H1 (cell line): ENCODE data around the gene IQGAP1. TPM values are rescaled to one million over a fixed set of nuclear protein-coding genes. Genes with fewer than 3 reads are reported as not detected.

Experiments
- CTCF ChIA-PET: fragments of 300-600 bp; sonication (Branson Sonifier 250); formaldehyde crosslinking; loops from one replicate; lab custom pipeline; 2021; ENCODE audit not compliant: partially characterized antibody; lab: Charles Lee
- POLR2A ChIA-PET: fragments of 300-600 bp; sonication (Branson Sonifier 250); formaldehyde crosslinking; loops from one replicate; lab custom pipeline; 2021; ENCODE audit warnings: inconsistent platforms; ENCODE audit not compliant: partially characterized antibody; lab: Charles Lee
- DNase-seq, 2 experiments: peaks; one replicate each; pipeline versions ENCODE4 v3.0.0 to v3.0.0-alpha.2; 2010 to 2022; ENCODE audit warnings: low spot score in 2 of 2, low read depth in 1 of 2, mixed read lengths in 1 of 2
- FAIRE-seq: peaks from 2 replicates; lab custom pipeline; 2011; peaks lifted over from hg19 to GRCh38; lab: Jason Lieb, UNC
- H2AFZ ChIP-seq: 2 replicates; pipeline ENCODE4 v1.8.1; 2012; ENCODE audit warnings: low read length, inconsistent platforms
- H2AK5ac ChIP-seq: 2 replicates; pipeline ENCODE4 v1.6.1; 2013; ENCODE audit warnings: low read depth, low read length
- H2BK120ac ChIP-seq: replicated peaks from 2 replicates; pipeline ENCODE3; 2013; ENCODE audit warnings: low read depth, low read length, inconsistent platforms
- H2BK12ac ChIP-seq: 2 replicates; pipeline ENCODE4 v1.6.1; 2013; ENCODE audit warnings: low read depth, low read length
- H2BK15ac ChIP-seq: 2 replicates; pipeline ENCODE4 v1.6.1; 2013; ENCODE audit warnings: low read length
- H2BK20ac ChIP-seq: 2 replicates; pipeline ENCODE4 v1.6.1; 2013; ENCODE audit warnings: low read length
- H2BK5ac ChIP-seq: 2 replicates; pipeline ENCODE4 v1.6.1; 2013; ENCODE audit warnings: low read depth, low read length
- H3K14ac ChIP-seq: 2 replicates; pipeline ENCODE4 v1.6.1; 2013; ENCODE audit warnings: inconsistent platforms; ENCODE audit not compliant: insufficient read length
- H3K18ac ChIP-seq: 2 replicates; pipeline ENCODE4 v1.6.1; 2013; ENCODE audit warnings: low read length; ENCODE audit errors: extremely low read depth
- H3K23ac ChIP-seq: 2 replicates; pipeline ENCODE4 v1.6.1; 2013; ENCODE audit warnings: inconsistent platforms; ENCODE audit not compliant: insufficient read length
- H3K23me2 ChIP-seq: 2 replicates; pipeline ENCODE4 v1.6.1; 2013; ENCODE audit warnings: low read depth, low read length
- H3K27ac ChIP-seq: 2 replicates; pipeline ENCODE4 v1.6.1; 2011; ENCODE audit warnings: low read depth, low read length, inconsistent platforms
- H3K27me3 ChIP-seq, 4 experiments: replicated peaks in 1 of 4; 1 replicate in 1 of 4; 2 replicates in 3 of 4; pipeline versions ENCODE4 v1.6.1 to v1.8.1; 2011 to 2013; ENCODE audit warnings: low read length in 3 of 4, mild to moderate bottlenecking in 3 of 4, inconsistent platforms in 2 of 4, mixed read lengths in 2 of 4, moderate library complexity in 1 of 4; ENCODE audit not compliant: control insufficient read depth in 3 of 4, insufficient read depth in 3 of 4; ENCODE audit errors: extremely low read depth in 1 of 4
- H3K36me3 ChIP-seq, 4 experiments: 2 replicates each; pipeline versions ENCODE4 v1.6.1 to v1.8.1; 2011 to 2013; ENCODE audit warnings: mild to moderate bottlenecking in 4 of 4, low read length in 3 of 4, moderate library complexity in 2 of 4, control low read depth in 1 of 4, inconsistent platforms in 1 of 4; ENCODE audit not compliant: insufficient read depth in 4 of 4, control insufficient read depth in 2 of 4
- H3K4ac ChIP-seq: replicated peaks from 2 replicates; pipeline ENCODE3; 2013; ENCODE audit warnings: low read length, low read depth, mixed read lengths, inconsistent platforms; ENCODE audit not compliant: insufficient read length
- H3K4me1 ChIP-seq, 4 experiments: replicated peaks in 1 of 4; 1 replicate in 1 of 4; 2 replicates in 3 of 4; pipeline versions ENCODE4 v1.6.1 to v1.8.1; 2011 to 2013; ENCODE audit warnings: low read length in 3 of 4, inconsistent platforms in 2 of 4, mixed read lengths in 1 of 4; ENCODE audit not compliant: insufficient read depth in 4 of 4, control insufficient read depth in 3 of 4
- H3K4me2 ChIP-seq, 2 experiments: 2 replicates each; pipeline versions ENCODE4 v1.6.1 to v1.8.1; 2011 to 2013; ENCODE audit warnings: low read depth in 2 of 2, low read length in 2 of 2, control low read depth in 1 of 2, inconsistent platforms in 1 of 2, mild to moderate bottlenecking in 1 of 2; ENCODE audit not compliant: insufficient read depth in 1 of 2
- H3K4me3 ChIP-seq, 4 experiments: fragments of 200-600, 300-600 bp in 1 of 4; sonication (generic), shearing (Covaris generic), sonication (Bioruptor Twin) in 1 of 4; 2 replicates each; pipeline versions ENCODE4 v1.5.1 to v1.8.1; 2011 to 2016; ENCODE audit warnings: low read length in 4 of 4, low read depth in 3 of 4, control low read depth in 2 of 4, inconsistent platforms in 2 of 4, mild to moderate bottlenecking in 2 of 4, mixed read lengths in 1 of 4, moderate library complexity in 1 of 4; ENCODE audit not compliant: insufficient read depth in 2 of 4; ENCODE audit errors: extremely low read depth in 1 of 4
- H3K56ac ChIP-seq: replicated peaks from 2 replicates; pipeline ENCODE3; 2013; ENCODE audit warnings: low read depth, mild to moderate bottlenecking, mixed read lengths, low read length, inconsistent platforms; ENCODE audit not compliant: insufficient read length
- H3K79me1 ChIP-seq: 2 replicates; pipeline ENCODE4 v1.6.1; 2013; ENCODE audit warnings: low read depth, low read length, control low read depth
- H3K79me2 ChIP-seq, 2 experiments: 2 replicates each; pipeline versions ENCODE4 v1.6.1 to v1.8.1; 2012 to 2013; ENCODE audit warnings: low read length in 2 of 2, mild to moderate bottlenecking in 2 of 2, inconsistent platforms in 1 of 2; ENCODE audit not compliant: insufficient read depth in 2 of 2, control insufficient read depth in 1 of 2
- H3K9ac ChIP-seq, 4 experiments: replicated peaks in 1 of 4; 1 replicate in 1 of 4; 2 replicates in 3 of 4; pipeline versions ENCODE4 v1.6.1 to v1.8.1; 2011 to 2013; ENCODE audit warnings: low read depth in 3 of 4, low read length in 3 of 4, control low read depth in 2 of 4, mild to moderate bottlenecking in 2 of 4, moderate library complexity in 2 of 4, inconsistent platforms in 1 of 4; ENCODE audit errors: extremely low read depth in 1 of 4
- H3K9me3 ChIP-seq, 2 experiments: 2 replicates each; pipeline versions ENCODE4 v1.6.1 to v1.8.1; 2012 to 2013; ENCODE audit warnings: mild to moderate bottlenecking in 2 of 2, moderate library complexity in 2 of 2, control low read depth in 1 of 2, inconsistent platforms in 1 of 2, low read depth in 1 of 2, low read length in 1 of 2, mixed read lengths in 1 of 2; ENCODE audit not compliant: insufficient read depth in 2 of 2
- H4K20me1 ChIP-seq, 2 experiments: replicated peaks in 1 of 2; 2 replicates each; pipeline versions ENCODE3 to v1.8.1; 2011 to 2013; ENCODE audit warnings: inconsistent platforms in 2 of 2, low read length in 2 of 2, mild to moderate bottlenecking in 1 of 2; ENCODE audit not compliant: insufficient read depth in 2 of 2, control insufficient read depth in 1 of 2
- H4K5ac ChIP-seq: 2 replicates; pipeline ENCODE4 v1.6.1; 2013; ENCODE audit warnings: low read length, low read depth, mixed read lengths, inconsistent platforms; ENCODE audit not compliant: insufficient read length
- H4K8ac ChIP-seq: 2 replicates; pipeline ENCODE4 v1.8.0; 2013; ENCODE audit warnings: mild to moderate bottlenecking, moderate library complexity, low read length, inconsistent platforms; ENCODE audit not compliant: insufficient read depth; ENCODE audit errors: extremely low read depth
- H4K91ac ChIP-seq: replicated peaks from 2 replicates; pipeline ENCODE3; 2013; ENCODE audit warnings: low read length, mixed read lengths, inconsistent platforms; ENCODE audit not compliant: insufficient read length
- ASH2L ChIP-seq: fragments of 200-600, 300-600 bp; sonication (generic); IDR thresholded peaks from one replicate; pipeline ENCODE4 v1.7.1; 2017; ENCODE audit warnings: low read length
- ATF3 ChIP-seq: IDR thresholded peaks from 2 replicates; pipeline ENCODE4 v1.6.1; 2011; ENCODE audit warnings: low read depth, mild to moderate bottlenecking, low read length; ENCODE audit not compliant: insufficient read depth
- BCL11A ChIP-seq, 2 experiments: IDR thresholded peaks; one replicate each; pipeline ENCODE4 v1.6.1; 2011; ENCODE audit warnings: low read depth in 2 of 2, low read length in 2 of 2, mild to moderate bottlenecking in 2 of 2
- CBX5 ChIP-seq: fragments of 300-800, 300-1000 bp; sonication (generic); IDR thresholded peaks from 2 replicates; pipeline ENCODE4 v1.7.1; 2016; ENCODE audit warnings: antibody characterized with exemption, low read length, low read depth
- EZH2 ChIP-seq: fragments of 200-600 bp; sonication (generic); IDR thresholded peaks from 2 replicates; pipeline ENCODE4 v1.7.1; 2012; ENCODE audit warnings: low read depth, mild to moderate bottlenecking, moderate library complexity, low read length, inconsistent platforms; ENCODE audit not compliant: severe bottlenecking
- GTF2F1 ChIP-seq: IDR thresholded peaks from 2 replicates; pipeline ENCODE4 v1.6.1; 2012; ENCODE audit warnings: low read depth, low read length, improper control_type of control experiment, borderline replicate concordance
- KDM1A ChIP-seq: fragments of 200-600, 300-600 bp; sonication (generic); IDR thresholded peaks from 2 replicates; pipeline ENCODE4 v1.7.1; 2016; ENCODE audit warnings: mild to moderate bottlenecking, low read length, borderline replicate concordance
- RXRA ChIP-seq: IDR thresholded peaks from 2 replicates; pipeline ENCODE4 v1.6.1; 2011; ENCODE audit warnings: low read depth, mild to moderate bottlenecking, low read length, moderate library complexity; ENCODE audit not compliant: insufficient read depth
- SIRT6 ChIP-seq: IDR thresholded peaks from one replicate; pipeline ENCODE4 v1.7.1; 2012; ENCODE audit warnings: low read length, inconsistent platforms
- TBP ChIP-seq: IDR thresholded peaks from 2 replicates; pipeline ENCODE4 v1.6.1; 2011; ENCODE audit warnings: low read depth, low read length, improper control_type of control experiment
- USF2 ChIP-seq: IDR thresholded peaks from 2 replicates; pipeline ENCODE4 v1.6.1; 2011; ENCODE audit warnings: low read length, improper control_type of control experiment
- WGBS, 2 experiments: shearing (Covaris generic) in 1 of 2; methylation state at CpG; one replicate each; pipeline versions ENCODE4 v1.1.6 to v1.1.7; 2013 to 2015; ENCODE audit warnings: low lambda C conversion rate in 2 of 2, mixed read lengths in 2 of 2, inconsistent platforms in 1 of 2, low coverage in 1 of 2, missing lambda C conversion rate in 1 of 2; ENCODE audit not compliant: insufficient replicate concordance in 2 of 2, insufficient coverage in 1 of 2, insufficient read length in 1 of 2; ENCODE audit errors: extremely low coverage in 1 of 2, missing lambda C conversion rate in 1 of 2; 5-methylcytosine and 5-hydroxymethylcytosine counted together
- polyA plus RNA-seq, 7 experiments: library from polyadenylated mRNA; depleted of rRNA in 3 of 7; stranded (reverse) in 5 of 7; unstranded in 2 of 7; fragments of >200 nt in 5 of 7; fragments of 200-250 nt in 2 of 7; gene quantifications; 1 replicate in 5 of 7; 2 replicates in 1 of 7; 4 replicates in 1 of 7; pipeline versions ENCODE4 v1.2.1 to v1.2.3, GENCODE V29; 2011 to 2013; ENCODE audit warnings: missing spikeins in 2 of 7, mixed read lengths in 2 of 7
- total RNA-seq: library from RNA; stranded (reverse); fragmentation: NEBNext Ultra II Directional; extraction: Animal tissue kit (Norgen Biotek cat#: 25700); gene quantifications from 2 replicates; pipeline ENCODE4 v1.2.1, GENCODE V29; 2021

Gene IQGAP1
- total and polyA plus RNA-seq, 2 of the 8 experiments (the other 6 are each of a cell fraction or from before 2014, with no cell fraction given): 56.0 to 138 TPM

- no peak for TF ChIP-seq BCL11A (IDR thresholded peaks at IDR 0.05; ENCODE audit: low read depth in 2 of 2, low read length in 2 of 2)
- no peak for TF ChIP-seq ASH2L
- no peak for TF ChIP-seq CBX5
- no peak for TF ChIP-seq SIRT6
- TF ChIP-seq GTF2F1: no peak
- TF ChIP-seq ATF3: no peak
- no peak for TF ChIP-seq USF2
- no peak for TF ChIP-seq KDM1A
- TF ChIP-seq TBP: no peak
- no peak for TF ChIP-seq RXRA
- TF ChIP-seq EZH2: no peak
- TF ChIP-seq, all 59 proteins: peak for 0
- POLR2A ChIA-PET: no interaction called here
- H3K14ac ChIP-seq: no peak overlapping the region
- H3K27ac ChIP-seq: no peak overlapping the region
- no peak overlapping the region for H3K56ac ChIP-seq
- no peaks in the 10 kb centered on the region for H3K79me2 ChIP-seq
- H3K36me3 ChIP-seq: no peaks in the 10 kb centered on the region
- no peak overlapping the region for H2BK120ac ChIP-seq
- H3K4ac ChIP-seq: no peak overlapping the region
- H3K9me3 ChIP-seq: no peaks in the 10 kb centered on the region
- no peaks in the 10 kb centered on the region for H3K79me1 ChIP-seq
- no peak overlapping the region for H3K4me2 ChIP-seq
- no peak overlapping the region for H4K91ac ChIP-seq
- H2AK5ac ChIP-seq: no peak overlapping the region
- FAIRE-seq (no peak), DNase-seq (no peak)
- H4K5ac ChIP-seq: no peak overlapping the region
- CTCF ChIA-PET: interaction anchor here (0.7 to 2.3 kb wide), 3 partner anchors 26 to 127 kb away, joined by 3 to 9 read pairs (median 7); no protein-coding TSS in a partner anchor
- H2BK15ac ChIP-seq: no peak overlapping the region
- peaks cover 8% of the 10 kb centered on the region; the same call in 1 of the 2 replicates for H3K23me2 ChIP-seq
- no peak overlapping the region for H2BK12ac ChIP-seq
- no peak overlapping the region for H2BK20ac ChIP-seq
- no peak overlapping the region for H2BK5ac ChIP-seq
- no peak overlapping the region for H3K9ac ChIP-seq
- no peaks in the 10 kb centered on the region for H4K20me1 ChIP-seq
- H3K27me3 ChIP-seq: no peaks in the 10 kb centered on the region
- WGBS, 2 experiments: 93% methylated on average over 2 of the region's 2 CpGs; no CpG with 5 or more reads in 1 of the 2 experiments
- H4K8ac ChIP-seq: no peak overlapping the region
- no peaks in the 10 kb centered on the region; a peak in 1 of 7 replicates for H3K4me1 ChIP-seq
- H3K4me3 ChIP-seq: no peak overlapping the region
- no peak overlapping the region for H2AFZ ChIP-seq
- no peak overlapping the region for H3K18ac ChIP-seq
- H3K23ac ChIP-seq: no peak overlapping the region
Measured at GRCh38 chr15:90354986-90355385, 33.1 kb upstream of the IQGAP1 start.
